Measurements from ENCODE around the gene DCAF8. TPM values are rescaled to one million over a fixed set of nuclear protein-coding genes. Genes with fewer than 3 reads are reported as not detected.

DCAF8 gene
- total RNA-seq, 2 donors from 2014 or later = 124 to 167 TPM

DNA sequence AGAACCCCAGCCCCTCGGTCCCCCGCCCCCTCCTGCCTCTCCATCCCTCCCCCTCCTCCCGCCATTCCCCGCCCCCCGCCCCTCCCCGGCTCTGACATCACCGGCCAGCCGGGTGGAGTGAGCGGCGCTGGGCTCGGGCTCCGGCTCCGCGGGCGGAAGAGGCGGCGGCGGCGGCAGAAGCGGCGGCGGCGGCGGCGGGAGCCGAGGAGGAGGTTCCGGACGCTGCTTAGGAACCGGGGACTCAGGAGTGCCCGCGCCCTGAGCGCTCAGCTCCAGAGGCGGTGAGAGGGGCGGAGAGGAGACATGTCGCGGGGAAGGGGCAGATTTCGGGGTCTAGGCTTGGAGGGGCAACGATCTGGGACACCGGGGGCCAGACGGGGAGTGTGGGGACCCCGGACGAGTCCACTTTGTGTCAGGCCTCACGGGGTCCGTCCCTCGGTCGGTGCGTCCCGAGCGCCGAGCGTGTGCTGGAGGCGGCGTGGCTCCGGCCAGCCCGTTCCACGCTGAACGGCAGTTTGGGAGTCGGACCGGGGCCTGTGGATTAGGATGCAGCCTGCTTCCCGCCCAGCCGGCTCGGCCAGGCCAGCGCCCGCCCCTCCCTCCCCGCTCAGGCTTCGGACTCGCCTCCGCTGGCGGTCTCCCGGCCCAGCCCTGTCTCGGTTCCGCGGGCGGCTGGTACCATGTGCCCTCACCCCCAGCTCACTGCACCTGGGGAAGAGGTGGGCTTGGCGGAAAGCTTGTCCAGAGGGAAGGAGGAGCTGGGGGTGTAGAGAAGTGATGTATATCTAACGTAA lies 56.9 kb downstream of the DCAF8 start, which contains the start of gene PEA15:
Gene PEA15 (plus strand): TSS at position 143 of the 794 bp plus-strand sequence. CDS start 6,161 bp downstream, outside the sequence.
- no peaks in the 10 kb centered on the region for H3K36me3 ChIP-seq
- peak within 1 kb of the TSS; percentile 90 to 95 for H3K27ac ChIP-seq
- TF ChIP-seq, protein P1, sequence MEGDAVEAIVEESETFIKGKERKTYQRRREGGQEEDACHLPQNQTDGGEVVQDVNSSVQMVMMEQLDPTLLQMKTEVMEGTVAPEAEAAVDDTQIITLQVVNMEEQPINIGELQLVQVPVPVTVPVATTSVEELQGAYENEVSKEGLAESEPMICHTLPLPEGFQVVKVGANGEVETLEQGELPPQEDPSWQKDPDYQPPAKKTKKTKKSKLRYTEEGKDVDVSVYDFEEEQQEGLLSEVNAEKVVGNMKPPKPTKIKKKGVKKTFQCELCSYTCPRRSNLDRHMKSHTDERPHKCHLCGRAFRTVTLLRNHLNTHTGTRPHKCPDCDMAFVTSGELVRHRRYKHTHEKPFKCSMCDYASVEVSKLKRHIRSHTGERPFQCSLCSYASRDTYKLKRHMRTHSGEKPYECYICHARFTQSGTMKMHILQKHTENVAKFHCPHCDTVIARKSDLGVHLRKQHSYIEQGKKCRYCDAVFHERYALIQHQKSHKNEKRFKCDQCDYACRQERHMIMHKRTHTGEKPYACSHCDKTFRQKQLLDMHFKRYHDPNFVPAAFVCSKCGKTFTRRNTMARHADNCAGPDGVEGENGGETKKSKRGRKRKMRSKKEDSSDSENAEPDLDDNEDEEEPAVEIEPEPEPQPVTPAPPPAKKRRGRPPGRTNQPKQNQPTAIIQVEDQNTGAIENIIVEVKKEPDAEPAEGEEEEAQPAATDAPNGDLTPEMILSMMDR (IDR thresholded peaks at IDR 0.05) = no peak
- DNase-seq (ENCODE audit: low spot score) (no peak), ATAC-seq (ENCODE audit: insufficient number of reproducible peaks, low FRiP score, low read depth) (peak; percentile 52)
- H3K9me3 ChIP-seq = no peaks in the 10 kb centered on the region
- H3K4me1 ChIP-seq (ENCODE audit: control insufficient read depth in 1 of 2, low read depth in 2 of 2) = peaks cover 39 to 55% of the 10 kb centered on the region in 2 donors
- H3K4me3 ChIP-seq = peak within 1 kb of the TSS; percentile 94
- no peaks in the 10 kb centered on the region for H3K27me3 ChIP-seq (replicated peaks; ENCODE audit: insufficient read depth)

GRCh38 chr1:160204526-160205241 lies 57.7 kb downstream of the DCAF8 start:
- peaks cover 31 to 48% of the 10 kb centered on the region in 2 donors for H3K4me1 ChIP-seq (ENCODE audit: control insufficient read depth in 1 of 2, low read depth in 2 of 2)
- TF ChIP-seq, protein P1 (IDR thresholded peaks at IDR 0.05) = no peak
- peak overlapping the region; percentile 94 for H3K4me3 ChIP-seq
- no peaks in the 10 kb centered on the region for H3K27me3 ChIP-seq (replicated peaks; ENCODE audit: insufficient read depth)
- H3K27ac ChIP-seq = peak overlapping the region; percentile 90 to 95
- H3K36me3 ChIP-seq = no peaks in the 10 kb centered on the region
- no peak for DNase-seq (ENCODE audit: low spot score)
- ATAC-seq (ENCODE audit: insufficient number of reproducible peaks, low FRiP score, low read depth) = no peak
- H3K9me3 ChIP-seq = no peaks in the 10 kb centered on the region

DNA sequence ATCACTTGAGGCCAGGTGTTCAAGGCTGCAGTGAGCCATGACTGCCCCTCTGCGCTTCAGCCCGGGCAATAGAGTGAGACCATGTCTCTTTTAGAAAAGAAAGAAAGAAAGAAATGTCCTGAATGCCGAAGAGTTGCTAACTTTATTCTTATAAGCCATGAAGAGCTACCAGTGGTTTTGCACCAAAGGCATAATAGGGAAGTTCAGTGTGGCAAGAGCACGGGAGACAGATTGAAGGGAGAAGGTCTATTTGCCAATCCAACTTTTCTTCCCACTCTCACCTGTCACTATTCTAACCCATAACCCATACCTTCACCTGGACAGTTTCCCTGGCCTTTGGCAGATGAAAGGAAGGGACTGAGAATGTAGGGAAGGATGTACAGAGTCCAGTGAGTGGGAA lies 61.6 kb downstream of the DCAF8 start:
- H3K36me3 ChIP-seq = no peaks in the 10 kb centered on the region
- H3K4me3 ChIP-seq = no peak overlapping the region
- no peaks in the 10 kb centered on the region for H3K27me3 ChIP-seq (replicated peaks; ENCODE audit: insufficient read depth)
- ATAC-seq (ENCODE audit: insufficient number of reproducible peaks, low FRiP score, low read depth) (no peak), DNase-seq (ENCODE audit: low spot score) (no peak)
- H3K4me1 ChIP-seq (ENCODE audit: control insufficient read depth in 1 of 2, low read depth in 2 of 2) = peaks cover 4 to 9% of the 10 kb centered on the region in 2 donors
- H3K27ac ChIP-seq = no peak overlapping the region
- no peaks in the 10 kb centered on the region for H3K9me3 ChIP-seq
- TF ChIP-seq, protein P1 (IDR thresholded peaks at IDR 0.05) = no peak

- no peak for DNase-seq (ENCODE audit: low spot score)
- TF ChIP-seq, protein P1 (IDR thresholded peaks at IDR 0.05) = no peak
- Histone ChIP-seq H3K4me3 (no peak overlapping the region), H3K4me1 (ENCODE audit: control insufficient read depth in 1 of 2, low read depth in 2 of 2) (peaks cover 6 to 15% of the 10 kb centered on the region in 2 donors), H3K36me3 (no peaks in the 10 kb centered on the region), H3K27ac (no peak overlapping the region), H3K9me3 (no peaks in the 10 kb centered on the region), H3K27me3 (replicated peaks; ENCODE audit: insufficient read depth) (no peaks in the 10 kb centered on the region)
- ATAC-seq (ENCODE audit: insufficient number of reproducible peaks, low FRiP score, low read depth) = no peak
Measured at GRCh38 chr1:160197231-160197630, 65.1 kb downstream of the DCAF8 start.

DNA sequence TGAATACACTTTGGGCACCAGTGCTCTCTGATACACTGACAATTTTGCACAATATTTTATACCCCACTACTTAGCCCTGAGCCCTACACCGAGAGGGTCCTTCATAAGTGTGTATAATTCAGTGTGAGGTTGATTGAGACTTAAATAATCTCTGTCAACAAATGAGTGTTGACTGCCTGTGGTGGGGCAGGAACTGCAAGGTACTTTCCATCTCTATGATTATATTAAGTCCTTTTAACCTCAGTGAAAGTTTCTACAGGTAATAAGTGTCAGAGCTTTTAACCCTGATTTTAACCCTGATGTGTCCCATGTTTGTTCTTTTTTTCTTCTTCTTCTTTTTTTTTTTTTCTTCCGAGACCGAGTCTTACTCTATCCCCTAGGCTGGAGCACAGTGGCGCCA lies 66.2 kb downstream of the DCAF8 start:
- TF ChIP-seq, protein P1 (IDR thresholded peaks at IDR 0.05) = no peak
- no peaks in the 10 kb centered on the region for H3K27me3 ChIP-seq (replicated peaks; ENCODE audit: insufficient read depth)
- DNase-seq (ENCODE audit: low spot score) = no peak
- no peak overlapping the region for H3K27ac ChIP-seq
- H3K4me1 ChIP-seq (ENCODE audit: control insufficient read depth in 1 of 2, low read depth in 2 of 2) = peaks cover 6 to 21% of the 10 kb centered on the region in 2 donors
- H3K9me3 ChIP-seq = no peaks in the 10 kb centered on the region
- H3K4me3 ChIP-seq = no peak overlapping the region
- no peaks in the 10 kb centered on the region for H3K36me3 ChIP-seq
- no peak for ATAC-seq (ENCODE audit: insufficient number of reproducible peaks, low FRiP score, low read depth)
